Measurements from ENCODE around the gene SEPTIN3.

SEPTIN3 gene

GRCh38 chr22:41952713-41953112 lies 16.5 kb upstream of the SEPTIN3 start:
- TF ChIP-seq CTCF (conservative IDR thresholded peaks at IDR 0.05) (no peak), ZFX (IDR thresholded peaks at IDR 0.05) (no peak)
- no peak overlapping the region for H3K27ac ChIP-seq

- no peak for TF ChIP-seq ZFX (IDR thresholded peaks at IDR 0.05)
- TF ChIP-seq CTCF (conservative IDR thresholded peaks at IDR 0.05) = peak; percentile 37
- no peak overlapping the region for H3K27ac ChIP-seq
These were observed 11.2 kb upstream of the SEPTIN3 start for GRCh38 chr22:41957941-41958556.

- no peak for TF ChIP-seq ZFX (IDR thresholded peaks at IDR 0.05)
- TF ChIP-seq CTCF (conservative IDR thresholded peaks at IDR 0.05) = no peak
- H3K27ac ChIP-seq = no peak overlapping the region
These were observed 5.7 kb upstream of the SEPTIN3 start for GRCh38 chr22:41963453-41964111.

- no peak overlapping the region for H3K27ac ChIP-seq
These were observed 5.1 kb upstream of the SEPTIN3 start for GRCh38 chr22:41964112-41964491.

GRCh38 chr22:41966225-41966606 lies 3.0 kb upstream of the SEPTIN3 start:
- TF ChIP-seq CTCF (conservative IDR thresholded peaks at IDR 0.05) = no peak
- no peak for TF ChIP-seq ZFX (IDR thresholded peaks at IDR 0.05)
- no peak overlapping the region for H3K27ac ChIP-seq

More at GRCh38 chr22:41964112-41964491, 5.1 kb upstream of the SEPTIN3 start:
- TF ChIP-seq ZFX (IDR thresholded peaks at IDR 0.05) (no peak), CTCF (conservative IDR thresholded peaks at IDR 0.05) (no peak)

GRCh38 chr22:41966607-41967240 lies 2.5 kb upstream of the SEPTIN3 start:
- TF ChIP-seq CTCF (conservative IDR thresholded peaks at IDR 0.05) = no peak; the same call in 1 of the 2 replicates
- no peak for TF ChIP-seq ZFX (IDR thresholded peaks at IDR 0.05)
- no peak overlapping the region for H3K27ac ChIP-seq

- no peak for TF ChIP-seq CTCF (conservative IDR thresholded peaks at IDR 0.05)
- H3K27ac ChIP-seq = no peak overlapping the region
These were observed 642 bp upstream of the SEPTIN3 start for GRCh38 chr22:41968601-41969000.

All from C4-2B (cell line).